Activated CD4-positive, alpha-beta memory T cell treated with anti-CD3 and anti-CD28 coated beads for 36 hours (primary cell): ENCODE data around the gene PDGFA. TPM values are rescaled to one million over a fixed set of nuclear protein-coding genes. Genes with fewer than 3 reads are reported as not detected.

Experiments
- CTCF ChIA-PET: fragments of 350-600 bp; sonication (Branson Sonifier 250); formaldehyde crosslinking; loops from one replicate; lab custom pipeline; 2021; ENCODE audit warnings: antibody characterized with exemption, inconsistent platforms; lab: Charles Lee
- POLR2A ChIA-PET: fragments of 350-600 bp; sonication (Branson Sonifier 250); formaldehyde crosslinking; loops from one replicate; lab custom pipeline; 2021; ENCODE audit warnings: antibody characterized with exemption; lab: Charles Lee
- DNase-seq: peaks from one replicate; pipeline ENCODE4 v3.0.0-alpha.2; 2020
- H3K27ac Mint-ChIP-seq: one replicate; pipeline ENCODE4 v1.8.0; 2021; ENCODE audit warnings: mixed read lengths
- H3K27me3 Mint-ChIP-seq: one replicate; pipeline ENCODE4 v1.8.0; 2021; ENCODE audit warnings: mixed read lengths
- H3K36me3 Mint-ChIP-seq: one replicate; pipeline ENCODE4 v1.8.0; 2021; ENCODE audit warnings: mixed read lengths
- H3K4me1 Mint-ChIP-seq: one replicate; pipeline ENCODE4 v1.8.0; 2021; ENCODE audit warnings: low read depth, mixed read lengths
- H3K4me3 Mint-ChIP-seq: one replicate; pipeline ENCODE4 v1.8.0; 2021; ENCODE audit warnings: mild to moderate bottlenecking, mixed read lengths
- H3K9me3 Mint-ChIP-seq: one replicate; pipeline ENCODE4 v1.8.0; 2021; ENCODE audit warnings: mixed read lengths
- intact Hi-C: fragments of 100-400 bp; cut with micrococcal nuclease; formaldehyde crosslinking; loops from one replicate; pipeline ENCODE4 v1.15.1; 2023
- total RNA-seq, 2 experiments: library from RNA; stranded (reverse); gene quantifications; one replicate each; pipeline ENCODE4 v1.2.3, GENCODE V29; 2021

Gene PDGFA
- total RNA-seq, 2 experiments from 2014 or later: 6.3 to 6.9 TPM

DNA sequence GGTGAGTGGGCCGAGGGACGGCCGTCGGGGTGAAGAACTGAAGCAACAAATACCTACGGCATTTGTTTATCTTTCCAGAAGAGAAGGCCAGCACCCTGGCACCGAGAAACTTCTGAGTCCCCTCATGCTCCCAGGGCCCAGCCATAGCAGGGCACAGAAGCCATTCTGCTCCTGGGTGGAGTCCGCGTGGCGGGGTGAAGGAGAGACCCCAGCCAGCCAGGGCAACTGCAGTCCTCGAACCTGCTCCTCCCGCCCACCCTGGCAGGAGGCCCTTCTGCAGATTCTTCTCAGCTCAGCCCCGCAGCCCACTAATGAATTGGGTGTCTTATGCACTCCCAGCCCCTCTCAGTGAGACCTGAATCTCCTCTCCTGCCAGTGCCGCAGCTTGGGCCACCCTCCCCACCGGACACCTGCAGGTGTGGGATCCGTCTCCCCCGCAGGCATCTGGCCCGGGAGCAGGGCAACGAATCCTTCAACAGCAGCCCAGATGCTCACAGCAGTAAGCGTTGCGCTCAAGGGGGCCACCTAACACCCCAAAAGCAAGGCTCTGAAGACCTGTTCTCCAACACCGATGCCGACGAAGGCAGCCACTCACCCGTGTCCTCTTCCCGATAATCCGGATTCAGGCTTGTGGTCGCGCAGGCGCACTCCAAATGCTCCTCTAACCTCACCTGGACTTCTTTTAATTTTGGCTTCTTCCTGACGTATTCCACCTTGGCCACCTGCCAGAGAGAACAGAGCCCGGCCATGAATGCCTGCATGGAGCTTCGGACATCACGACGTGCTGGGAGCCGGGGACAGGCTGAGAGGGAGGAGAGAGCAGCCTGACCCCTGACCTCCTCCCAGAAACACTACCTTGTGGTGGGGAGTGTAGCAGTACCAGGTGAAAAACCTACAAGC, 18.9 kb downstream of the PDGFA start:
- H3K4me3 Mint-ChIP-seq: no peak overlapping the region
- H3K9me3 Mint-ChIP-seq: no peaks in the 10 kb centered on the region
- H3K4me1 Mint-ChIP-seq: peaks cover 5% of the 10 kb centered on the region
- CTCF ChIA-PET: no interaction called here
- H3K27me3 Mint-ChIP-seq: no peaks in the 10 kb centered on the region
- intact Hi-C loops: no loop called here
- no peak for DNase-seq
- POLR2A ChIA-PET: no interaction called here
- no peaks in the 10 kb centered on the region for H3K36me3 Mint-ChIP-seq
- no peak overlapping the region for H3K27ac Mint-ChIP-seq

DNA sequence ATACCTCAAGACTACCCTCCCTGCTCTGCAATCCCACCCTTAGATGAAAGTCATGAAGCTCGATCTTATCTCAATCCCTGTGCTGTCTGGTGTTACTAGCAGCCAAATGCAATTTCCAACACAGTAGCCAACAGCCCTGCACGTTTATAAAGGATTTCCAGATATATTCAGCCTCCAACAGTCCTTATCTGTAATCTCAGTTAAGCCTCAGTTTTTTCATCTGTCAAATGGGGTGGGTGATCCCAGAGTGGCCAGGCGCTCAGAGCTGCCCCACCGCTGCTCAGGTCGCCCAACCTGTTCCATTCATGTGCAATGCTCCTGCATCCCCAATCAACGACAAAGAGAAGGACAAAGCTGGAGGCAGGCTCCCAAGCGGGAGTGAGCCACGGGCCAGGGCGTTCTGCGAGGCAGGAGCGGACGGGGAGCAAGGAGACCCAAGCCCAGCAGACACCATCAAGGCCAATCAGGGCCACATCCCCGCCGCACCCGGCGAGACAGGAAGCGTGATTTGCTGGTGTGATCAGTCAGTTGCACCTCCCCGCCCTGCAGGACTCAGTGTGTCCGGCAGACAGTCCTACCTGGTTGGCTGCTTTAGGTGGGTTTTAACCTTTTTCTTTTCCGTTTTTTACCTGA, 19.7 kb downstream of the PDGFA start:
- Mint-ChIP-seq H3K36me3 (no peaks in the 10 kb centered on the region), H3K4me3 (no peak overlapping the region), H3K9me3 (no peaks in the 10 kb centered on the region), H3K27ac (no peak overlapping the region), H3K4me1 (peaks cover 5% of the 10 kb centered on the region), H3K27me3 (no peaks in the 10 kb centered on the region)
- POLR2A ChIA-PET: no interaction called here
- CTCF ChIA-PET: no interaction called here
- DNase-seq: no peak
- intact Hi-C loops: no loop called here

DNA sequence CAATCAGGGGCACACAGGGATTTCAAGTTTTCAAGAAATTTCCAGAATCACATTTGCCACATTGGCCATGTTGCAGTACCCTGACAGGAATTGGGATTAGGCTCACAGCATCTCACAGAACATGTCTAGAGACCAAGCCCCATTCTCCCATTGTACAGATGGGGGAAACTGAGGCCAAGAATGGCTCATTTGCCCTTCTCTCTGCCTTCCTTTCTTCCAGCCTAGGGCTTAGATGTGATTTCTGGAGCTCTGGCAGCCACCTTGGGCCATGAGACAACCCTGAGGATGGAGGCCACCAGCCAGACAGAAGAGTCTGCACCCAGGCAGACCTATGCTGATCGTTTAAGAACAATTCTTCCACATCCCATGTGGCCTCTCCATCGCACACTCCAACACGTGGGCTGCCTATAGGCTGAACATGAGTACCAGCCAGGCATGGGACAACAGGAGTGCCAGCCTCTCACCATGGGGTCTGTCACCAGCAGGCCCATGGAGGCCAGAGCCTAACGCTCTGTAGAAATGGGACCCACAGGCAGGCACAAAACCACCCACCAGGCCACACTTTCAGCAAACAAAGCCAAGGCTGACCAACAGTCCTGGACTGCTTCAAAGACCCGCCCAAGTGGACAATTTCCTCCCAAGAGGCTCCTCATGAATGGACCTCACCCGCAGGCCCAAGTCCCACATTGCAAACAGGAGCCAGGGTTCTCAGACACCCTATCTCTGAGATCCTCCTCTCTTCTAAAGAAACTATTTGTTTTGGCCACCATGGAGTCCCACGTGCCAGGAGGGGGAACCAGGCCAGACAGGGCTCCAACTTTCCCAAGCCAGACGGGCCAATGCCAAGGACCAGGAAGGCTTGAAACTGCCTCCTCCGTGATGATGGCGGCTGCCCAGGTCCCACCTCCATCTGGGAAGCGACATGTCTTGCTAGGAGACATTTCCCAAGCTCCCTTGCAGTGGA, 20.7 kb downstream of the PDGFA start:
- no peaks in the 10 kb centered on the region for H3K36me3 Mint-ChIP-seq
- no peak overlapping the region for H3K27ac Mint-ChIP-seq
- no peaks in the 10 kb centered on the region for H3K27me3 Mint-ChIP-seq
- no peaks in the 10 kb centered on the region for H3K9me3 Mint-ChIP-seq
- CTCF ChIA-PET: no interaction called here
- intact Hi-C loops: no loop called here
- POLR2A ChIA-PET: no interaction called here
- DNase-seq: no peak
- peaks cover 5% of the 10 kb centered on the region for H3K4me1 Mint-ChIP-seq
- H3K4me3 Mint-ChIP-seq: no peak overlapping the region

DNA sequence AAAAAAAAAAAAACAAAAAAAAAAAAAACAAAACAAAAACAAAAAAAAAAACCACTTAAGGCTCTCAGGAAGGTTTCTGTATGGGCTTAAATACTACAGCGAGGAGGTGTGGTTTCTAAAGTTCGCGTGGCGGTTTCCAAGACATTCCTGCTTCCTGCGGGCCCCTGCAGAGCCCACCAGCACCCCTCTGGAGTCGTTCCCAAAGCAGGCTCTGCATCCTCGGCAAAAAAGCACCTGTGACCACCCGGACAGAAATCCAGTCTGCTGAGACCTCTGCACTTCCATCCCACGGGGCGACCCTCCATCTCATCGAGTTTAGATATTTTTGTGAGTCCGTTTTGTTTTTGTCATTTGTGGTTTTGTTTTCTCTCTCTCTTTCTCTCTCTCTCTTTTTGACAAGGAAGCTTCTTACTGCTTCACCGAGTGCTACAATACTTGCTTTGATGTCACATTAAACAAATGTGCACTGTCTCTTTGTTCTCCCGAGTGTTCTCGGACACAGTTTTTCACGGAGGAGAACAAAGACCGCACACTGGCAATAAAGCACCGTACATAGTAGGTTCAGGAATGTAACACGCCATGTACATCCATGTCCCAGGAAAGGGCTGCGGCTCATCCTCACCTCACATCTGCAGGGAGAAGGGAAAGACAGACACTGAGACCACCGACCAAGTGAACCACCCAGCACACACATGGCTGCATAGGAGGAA, 21.5 kb downstream of the PDGFA start:
- ChIA-PET POLR2A (no interaction called here), CTCF (no interaction called here)
- no peak overlapping the region for H3K4me3 Mint-ChIP-seq
- H3K36me3 Mint-ChIP-seq: no peaks in the 10 kb centered on the region
- intact Hi-C loops: no loop called here
- DNase-seq: no peak
- peaks cover 5% of the 10 kb centered on the region for H3K4me1 Mint-ChIP-seq
- H3K9me3 Mint-ChIP-seq: no peaks in the 10 kb centered on the region
- H3K27me3 Mint-ChIP-seq: no peaks in the 10 kb centered on the region
- no peak overlapping the region for H3K27ac Mint-ChIP-seq

DNA sequence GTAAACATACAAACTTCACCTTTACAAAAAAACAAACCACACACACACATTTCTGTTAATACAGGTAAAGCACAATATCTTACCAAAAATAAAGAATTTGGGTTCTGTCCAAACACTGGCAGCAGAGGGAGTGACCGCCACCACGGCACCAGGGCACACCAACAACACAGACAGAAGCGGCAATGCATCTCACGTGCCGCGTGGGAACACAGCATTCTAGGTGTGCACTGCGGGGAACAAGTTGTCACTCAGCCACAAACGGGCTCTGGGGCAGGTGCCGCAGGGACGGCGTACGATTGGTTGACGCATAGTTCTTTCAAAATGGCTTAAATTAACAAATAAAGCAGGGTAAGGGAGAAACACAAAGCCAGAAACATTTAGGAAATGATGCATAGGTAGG, 22.3 kb downstream of the PDGFA start:
- H3K9me3 Mint-ChIP-seq: no peaks in the 10 kb centered on the region
- POLR2A ChIA-PET: no interaction called here
- H3K27ac Mint-ChIP-seq: no peak overlapping the region
- H3K4me1 Mint-ChIP-seq: peaks cover 5% of the 10 kb centered on the region
- H3K4me3 Mint-ChIP-seq: no peak overlapping the region
- CTCF ChIA-PET: no interaction called here
- intact Hi-C loops: no loop called here
- H3K36me3 Mint-ChIP-seq: no peaks in the 10 kb centered on the region
- DNase-seq: no peak
- H3K27me3 Mint-ChIP-seq: no peaks in the 10 kb centered on the region

DNA sequence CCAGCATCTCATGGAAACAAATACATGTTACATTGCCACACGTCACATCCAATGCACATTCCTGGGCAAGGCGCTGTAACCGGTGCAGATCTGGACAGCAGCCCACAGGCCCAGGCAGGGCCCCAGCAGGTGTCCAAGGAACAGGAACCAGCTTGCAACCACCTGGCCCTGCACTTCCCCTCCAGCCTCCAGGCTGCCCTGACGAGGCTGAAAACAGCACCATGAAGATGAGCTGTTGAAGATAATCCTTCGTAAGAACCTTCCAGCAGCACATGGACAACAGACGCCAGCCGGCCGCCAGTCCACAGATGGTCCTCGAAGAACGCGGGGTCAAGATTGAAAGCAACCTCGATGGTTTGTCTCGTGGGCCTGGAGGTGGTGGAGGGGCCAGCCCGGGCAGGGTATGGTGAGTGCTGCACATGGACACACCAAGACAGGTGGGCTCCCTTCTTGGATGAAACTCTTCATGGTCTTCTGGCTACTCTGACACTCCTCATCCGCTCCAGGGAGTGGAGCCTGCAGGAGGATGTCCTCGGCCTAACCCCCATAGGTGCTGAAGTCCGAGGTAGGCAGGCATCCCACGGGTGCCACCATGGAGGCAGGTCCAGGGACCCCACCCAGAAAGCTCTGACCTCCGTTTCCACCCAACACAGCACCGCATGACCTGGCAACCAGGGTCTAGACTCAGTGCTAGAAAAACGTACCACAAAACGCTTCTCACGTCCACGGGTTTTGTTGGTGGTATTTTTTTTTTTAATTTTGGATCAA, 22.9 kb downstream of the PDGFA start:
- ChIA-PET POLR2A (no interaction called here), CTCF (no interaction called here)
- Mint-ChIP-seq H3K9me3 (no peaks in the 10 kb centered on the region), H3K36me3 (no peaks in the 10 kb centered on the region), H3K4me3 (no peak overlapping the region), H3K27me3 (no peaks in the 10 kb centered on the region), H3K4me1 (peaks cover 5% of the 10 kb centered on the region), H3K27ac (no peak overlapping the region)
- intact Hi-C loops: no loop called here
- DNase-seq: no peak

DNA sequence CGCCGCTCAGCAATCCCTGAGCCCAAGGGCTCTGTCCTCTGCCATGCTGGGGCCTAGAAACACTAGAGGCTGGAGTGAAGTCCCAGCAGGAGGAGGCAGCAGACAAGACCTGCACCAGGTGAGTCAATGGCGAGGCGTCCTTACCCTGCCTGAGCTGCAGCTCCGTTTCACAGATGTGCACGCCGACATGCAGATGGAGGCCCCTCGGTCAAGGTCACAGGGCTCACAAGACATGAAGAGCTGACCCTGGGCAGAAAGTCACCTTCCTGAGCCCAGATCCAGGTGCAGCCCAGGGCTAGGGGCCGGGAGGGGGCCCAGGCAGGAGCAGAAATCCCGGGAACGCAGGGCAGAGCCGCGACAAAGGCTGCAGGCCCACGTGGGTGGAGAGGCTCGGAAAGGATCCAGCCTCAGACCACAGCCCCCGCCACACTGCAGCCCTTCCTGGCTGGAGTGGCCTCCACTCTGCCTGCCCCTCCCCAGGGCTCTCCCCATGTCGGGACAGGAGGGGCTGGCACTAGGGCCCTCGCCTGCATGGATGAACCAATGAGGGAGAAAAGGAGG, 23.8 kb downstream of the PDGFA start:
- H3K36me3 Mint-ChIP-seq: no peaks in the 10 kb centered on the region
- no peak for DNase-seq
- intact Hi-C loops: no loop called here
- no peaks in the 10 kb centered on the region for H3K27me3 Mint-ChIP-seq
- CTCF ChIA-PET: no interaction called here
- peaks cover 5% of the 10 kb centered on the region for H3K4me1 Mint-ChIP-seq
- POLR2A ChIA-PET: no interaction called here
- no peak overlapping the region for H3K4me3 Mint-ChIP-seq
- no peak overlapping the region for H3K27ac Mint-ChIP-seq
- H3K9me3 Mint-ChIP-seq: no peaks in the 10 kb centered on the region

DNA sequence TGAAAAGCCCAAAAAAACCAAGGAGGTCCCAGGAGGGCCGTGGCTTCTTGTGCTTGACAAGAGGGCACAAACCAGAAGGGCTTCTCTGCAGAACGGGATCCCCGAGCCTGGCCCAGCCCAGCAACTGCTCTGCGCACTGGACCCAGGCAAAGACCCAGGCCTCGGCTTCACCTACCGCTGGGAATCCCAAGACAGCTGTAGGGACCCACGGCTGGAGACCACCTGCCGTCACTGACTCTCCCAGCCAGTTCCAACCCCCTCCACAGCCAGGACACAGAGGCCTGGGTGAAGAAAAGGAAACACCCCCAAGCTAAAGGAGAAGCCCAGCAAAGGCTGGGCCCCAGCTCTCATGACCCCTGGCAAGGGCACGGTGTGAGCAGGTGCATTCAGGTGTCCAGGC, 24.3 kb downstream of the PDGFA start:
- no peaks in the 10 kb centered on the region for H3K27me3 Mint-ChIP-seq
- H3K4me3 Mint-ChIP-seq: no peak overlapping the region
- intact Hi-C loops: no loop called here
- H3K4me1 Mint-ChIP-seq: peaks cover 5% of the 10 kb centered on the region
- ChIA-PET POLR2A (no interaction called here), CTCF (no interaction called here)
- no peaks in the 10 kb centered on the region for H3K36me3 Mint-ChIP-seq
- H3K9me3 Mint-ChIP-seq: no peaks in the 10 kb centered on the region
- no peak for DNase-seq
- H3K27ac Mint-ChIP-seq: no peak overlapping the region

DNA sequence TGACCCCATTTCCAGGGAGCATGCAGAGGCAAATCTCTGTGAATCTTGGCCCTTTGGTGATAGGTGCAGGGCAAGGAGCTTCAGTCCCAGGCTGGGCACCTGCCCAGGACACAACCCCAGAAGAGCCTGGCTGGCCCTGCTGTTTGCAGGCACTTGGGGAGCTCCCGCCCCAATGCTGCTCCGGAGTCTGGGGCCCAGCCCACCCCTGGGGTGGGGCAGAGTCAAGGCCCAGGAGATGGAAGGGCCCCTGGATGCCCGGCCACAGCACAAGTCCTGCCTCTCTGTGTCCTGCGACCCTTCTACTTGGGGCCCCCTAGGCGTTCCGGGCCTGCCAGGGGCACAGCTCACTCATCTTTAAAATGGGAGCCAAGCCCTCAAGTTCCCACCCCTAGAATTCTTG, 24.7 kb downstream of the PDGFA start:
- no peak overlapping the region for H3K27ac Mint-ChIP-seq
- DNase-seq: no peak
- H3K9me3 Mint-ChIP-seq: no peaks in the 10 kb centered on the region
- no peaks in the 10 kb centered on the region for H3K27me3 Mint-ChIP-seq
- no peak overlapping the region for H3K4me3 Mint-ChIP-seq
- peaks cover 5% of the 10 kb centered on the region for H3K4me1 Mint-ChIP-seq
- CTCF ChIA-PET: no interaction called here
- POLR2A ChIA-PET: no interaction called here
- H3K36me3 Mint-ChIP-seq: no peaks in the 10 kb centered on the region
- intact Hi-C loops: no loop called here

DNA sequence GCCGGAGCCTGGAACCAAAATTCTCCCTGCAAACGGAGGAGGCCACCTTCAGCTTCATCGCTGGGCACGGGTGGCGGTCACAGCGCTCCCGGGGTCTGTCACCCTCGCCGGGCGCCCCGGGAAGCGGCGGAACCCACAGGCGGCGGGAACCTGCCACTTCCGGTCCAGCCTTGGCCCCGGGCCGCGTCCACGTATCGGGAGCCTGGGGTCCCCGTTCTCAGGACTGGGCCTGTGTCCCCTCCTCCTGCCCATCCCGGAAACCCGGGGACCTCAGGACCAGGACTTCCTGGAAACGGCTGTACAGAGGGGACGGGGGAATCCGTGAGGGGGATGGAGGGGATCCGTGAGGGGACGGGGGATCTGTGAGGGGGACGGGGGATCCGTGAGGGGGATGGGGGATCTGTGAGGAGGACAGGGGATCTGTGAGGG, 25.4 kb downstream of the PDGFA start:
- ChIA-PET CTCF (no interaction called here), POLR2A (no interaction called here)
- H3K4me1 Mint-ChIP-seq: peaks cover 5% of the 10 kb centered on the region
- intact Hi-C loops: no loop called here
- DNase-seq: no peak
- H3K36me3 Mint-ChIP-seq: no peaks in the 10 kb centered on the region
- no peak overlapping the region for H3K4me3 Mint-ChIP-seq
- no peaks in the 10 kb centered on the region for H3K9me3 Mint-ChIP-seq
- H3K27me3 Mint-ChIP-seq: no peaks in the 10 kb centered on the region
- H3K27ac Mint-ChIP-seq: no peak overlapping the region

DNA sequence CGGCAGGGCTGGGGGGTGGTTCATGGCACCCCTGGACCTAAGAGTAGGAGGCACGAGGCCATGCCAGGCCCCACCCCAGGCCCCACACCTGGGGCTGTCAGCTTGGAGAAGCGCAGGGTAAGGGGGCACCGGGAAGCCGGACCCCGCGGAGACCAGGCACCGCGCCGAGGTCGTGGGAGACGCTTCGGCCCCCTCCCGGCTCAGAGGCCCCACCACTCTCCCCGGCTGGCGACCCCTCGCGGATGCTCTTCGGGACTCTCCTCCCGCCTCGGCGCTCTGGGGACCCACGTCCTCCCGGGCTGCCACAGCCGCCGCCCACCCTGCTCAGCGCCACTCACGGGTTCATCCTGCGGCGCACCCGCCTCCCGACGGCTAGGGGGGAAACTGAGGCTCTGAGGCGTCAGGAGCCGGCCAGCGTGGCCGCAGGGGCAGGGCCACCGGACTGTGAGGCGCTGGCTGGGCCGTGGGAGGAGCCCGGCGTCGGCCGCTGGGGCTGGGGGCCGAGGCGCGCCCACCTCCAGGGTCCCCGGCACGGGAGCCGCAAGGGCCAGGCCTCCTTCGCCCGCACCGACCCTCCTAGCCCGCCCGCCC, 25.9 kb downstream of the PDGFA start:
- POLR2A ChIA-PET: no interaction called here
- DNase-seq: no peak
- no peaks in the 10 kb centered on the region for H3K27me3 Mint-ChIP-seq
- no peaks in the 10 kb centered on the region for H3K36me3 Mint-ChIP-seq
- H3K4me3 Mint-ChIP-seq: no peak overlapping the region
- no peak overlapping the region for H3K27ac Mint-ChIP-seq
- H3K9me3 Mint-ChIP-seq: no peaks in the 10 kb centered on the region
- CTCF ChIA-PET: no interaction called here
- H3K4me1 Mint-ChIP-seq: peaks cover 5% of the 10 kb centered on the region
- intact Hi-C loops: no loop called here
